ENCODE results near the gene HECA.

Gene HECA

GRCh38 chr6:139181236-139181635 lies 46.4 kb downstream of the HECA start:
- no peaks in the 10 kb centered on the region for H3K27me3 Mint-ChIP-seq (ENCODE audit: low read depth)
- peaks cover 33% of the 10 kb centered on the region for H3K36me3 Mint-ChIP-seq (ENCODE audit: low read depth)
- H3K9me3 Mint-ChIP-seq = no peaks in the 10 kb centered on the region
- no peak overlapping the region for H3K27ac Mint-ChIP-seq
- no peak for TF ChIP-seq CTCF (IDR thresholded peaks at IDR 0.05; ENCODE audit: unreplicated experiment in 3 of 3)
- H3K4me3 Mint-ChIP-seq = no peak overlapping the region
- no peaks in the 10 kb centered on the region for H3K4me1 Mint-ChIP-seq

GRCh38 chr6:139184047-139184446 lies 49.2 kb downstream of the HECA start:
- peaks cover 15% of the 10 kb centered on the region for H3K36me3 Mint-ChIP-seq (ENCODE audit: low read depth)
- H3K27ac Mint-ChIP-seq = peak overlapping the region; percentile 62 to 89 (median 79)
- H3K27me3 Mint-ChIP-seq (ENCODE audit: low read depth) = no peaks in the 10 kb centered on the region
- H3K9me3 Mint-ChIP-seq = no peaks in the 10 kb centered on the region
- no peak overlapping the region for H3K4me3 Mint-ChIP-seq
- no peaks in the 10 kb centered on the region for H3K4me1 Mint-ChIP-seq
- no peak for TF ChIP-seq CTCF (IDR thresholded peaks at IDR 0.05; ENCODE audit: unreplicated experiment in 3 of 3)

- Mint-ChIP-seq H3K9me3 (no peaks in the 10 kb centered on the region), H3K4me3 (no peak overlapping the region), H3K27me3 (ENCODE audit: low read depth) (no peaks in the 10 kb centered on the region), H3K4me1 (no peaks in the 10 kb centered on the region), H3K36me3 (ENCODE audit: low read depth) (peaks cover 11% of the 10 kb centered on the region), H3K27ac (peak overlapping the region in 1 of 3 experiments; percentile 62)
- TF ChIP-seq CTCF (IDR thresholded peaks at IDR 0.05; ENCODE audit: unreplicated experiment in 3 of 3) = no peak
These were observed 49.6 kb downstream of the HECA start for GRCh38 chr6:139184459-139184858.

GRCh38 chr6:139186242-139186641 lies 51.4 kb downstream of the HECA start:
- Mint-ChIP-seq H3K9me3 (no peaks in the 10 kb centered on the region), H3K4me3 (no peak overlapping the region), H3K4me1 (no peaks in the 10 kb centered on the region), H3K36me3 (ENCODE audit: low read depth) (peaks cover 2% of the 10 kb centered on the region), H3K27me3 (ENCODE audit: low read depth) (no peaks in the 10 kb centered on the region), H3K27ac (no peak overlapping the region)
- no peak for TF ChIP-seq CTCF (IDR thresholded peaks at IDR 0.05; ENCODE audit: unreplicated experiment in 3 of 3)

- no peaks in the 10 kb centered on the region for H3K4me1 Mint-ChIP-seq
- H3K27me3 Mint-ChIP-seq (ENCODE audit: low read depth) = no peaks in the 10 kb centered on the region
- H3K27ac Mint-ChIP-seq = no peak overlapping the region
- H3K36me3 Mint-ChIP-seq (ENCODE audit: low read depth) = no peaks in the 10 kb centered on the region
- no peak overlapping the region for H3K4me3 Mint-ChIP-seq
- H3K9me3 Mint-ChIP-seq = no peaks in the 10 kb centered on the region
- TF ChIP-seq CTCF (IDR thresholded peaks at IDR 0.05; ENCODE audit: unreplicated experiment in 3 of 3) = no peak
These were observed 51.8 kb downstream of the HECA start for GRCh38 chr6:139186692-139187091.

- Mint-ChIP-seq H3K36me3 (ENCODE audit: low read depth) (no peaks in the 10 kb centered on the region), H3K4me3 (no peak overlapping the region), H3K27ac (no peak overlapping the region), H3K27me3 (ENCODE audit: low read depth) (no peaks in the 10 kb centered on the region), H3K4me1 (no peaks in the 10 kb centered on the region), H3K9me3 (no peaks in the 10 kb centered on the region)
- TF ChIP-seq CTCF (IDR thresholded peaks at IDR 0.05; ENCODE audit: unreplicated experiment in 3 of 3) = no peak
These were observed 52.6 kb downstream of the HECA start for GRCh38 chr6:139187489-139187888.

All from nephron (organoid).